ENCODE data around the gene DUSP2.

The DUSP2 gene

GRCh38 chr2:96138179-96139145 is 6.8 kb downstream of the DUSP2 start, which contains the start of gene ASTL:
Gene ASTL (minus strand): TSS chr2:96138502. CDS start chr2:96138436, 66 bp downstream.
- DNase-seq (ENCODE audit: low spot score), result peak; percentile 87
- TF ChIP-seq CTCF (IDR thresholded peaks at IDR 0.05; ENCODE audit: extremely low read depth, missing control alignments), result peak; percentile 53

- TF ChIP-seq CTCF (IDR thresholded peaks at IDR 0.05; ENCODE audit: extremely low read depth, missing control alignments), result no peak
- peak; percentile 12 for DNase-seq (ENCODE audit: low spot score)
Observed at GRCh38 chr2:96137321-96138178, 7.7 kb downstream of the DUSP2 start.

GRCh38 chr2:96136129-96136720 is 9.0 kb downstream of the DUSP2 start:
- no peak for TF ChIP-seq CTCF (IDR thresholded peaks at IDR 0.05; ENCODE audit: extremely low read depth, missing control alignments)
- DNase-seq (ENCODE audit: low spot score), result no peak

DNA sequence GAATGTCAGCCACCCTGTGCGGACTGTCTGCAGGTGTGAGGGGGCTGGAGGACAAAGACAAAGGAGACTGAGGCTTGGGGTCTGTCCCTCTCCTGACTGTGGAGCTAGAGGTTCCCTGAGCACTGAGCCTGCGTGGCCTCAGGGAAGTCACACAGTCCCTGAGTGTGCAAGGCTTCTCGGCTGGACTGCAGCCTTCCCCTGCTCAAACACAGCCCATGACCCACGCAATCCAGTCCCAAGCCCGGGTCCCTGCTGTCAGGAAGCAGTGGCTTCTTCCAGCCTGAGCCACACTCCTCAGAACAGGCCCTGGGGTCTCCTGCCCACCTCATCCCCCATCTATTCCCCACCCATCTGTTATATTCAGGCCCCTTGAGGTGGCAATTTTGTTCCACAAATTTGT is 9.6 kb downstream of the DUSP2 start:
- no peak for DNase-seq (ENCODE audit: low spot score)
- TF ChIP-seq CTCF (IDR thresholded peaks at IDR 0.05; ENCODE audit: extremely low read depth, missing control alignments), result no peak

GRCh38 chr2:96135171-96135570 is 10.1 kb downstream of the DUSP2 start:
- no peak for DNase-seq (ENCODE audit: low spot score)
- no peak for TF ChIP-seq CTCF (IDR thresholded peaks at IDR 0.05; ENCODE audit: extremely low read depth, missing control alignments)

DNA sequence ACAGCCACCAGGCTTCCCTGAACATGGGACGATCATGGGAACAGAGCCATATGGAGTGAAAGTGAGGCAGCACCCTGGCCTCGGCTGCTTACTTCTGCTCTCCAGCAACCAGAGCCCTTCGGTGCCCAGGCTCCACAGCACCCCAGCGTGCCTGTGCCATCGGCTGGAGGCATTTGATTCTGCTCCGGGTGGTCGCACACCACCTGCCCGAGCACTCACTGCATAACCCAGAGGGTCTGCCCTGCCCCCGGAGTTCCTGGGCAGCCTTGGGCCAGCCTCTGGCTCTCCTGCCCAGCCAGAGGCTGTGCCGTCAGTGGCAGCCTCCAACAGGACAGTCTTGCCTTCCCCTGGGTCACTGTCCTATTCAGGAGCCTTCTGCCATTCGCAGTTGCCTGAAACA is 10.8 kb downstream of the DUSP2 start:
- no peak for TF ChIP-seq CTCF (IDR thresholded peaks at IDR 0.05; ENCODE audit: extremely low read depth, missing control alignments)
- DNase-seq (ENCODE audit: low spot score), result no peak
